Measurements from ENCODE around the gene GBP4.

GBP4 gene

DNA sequence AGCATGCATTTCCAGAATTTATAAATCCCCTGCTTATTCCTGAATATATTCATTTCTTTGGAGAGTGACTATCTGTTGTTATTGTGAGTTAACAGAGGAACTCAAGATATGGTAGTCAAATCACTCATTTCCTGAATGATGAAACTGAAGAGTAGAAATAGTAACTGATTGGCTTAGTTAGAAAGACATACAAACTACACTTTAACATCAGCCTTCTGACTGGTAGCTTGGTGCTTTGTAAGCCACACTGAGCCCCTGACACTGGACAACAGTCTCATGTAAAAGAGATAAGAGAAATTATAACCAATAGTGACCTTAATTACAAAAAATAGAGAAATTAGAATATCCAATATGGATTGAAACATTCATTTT lies 27.7 kb downstream of the GBP4 start:
- no peak for DNase-seq (ENCODE audit: low read depth)

DNA sequence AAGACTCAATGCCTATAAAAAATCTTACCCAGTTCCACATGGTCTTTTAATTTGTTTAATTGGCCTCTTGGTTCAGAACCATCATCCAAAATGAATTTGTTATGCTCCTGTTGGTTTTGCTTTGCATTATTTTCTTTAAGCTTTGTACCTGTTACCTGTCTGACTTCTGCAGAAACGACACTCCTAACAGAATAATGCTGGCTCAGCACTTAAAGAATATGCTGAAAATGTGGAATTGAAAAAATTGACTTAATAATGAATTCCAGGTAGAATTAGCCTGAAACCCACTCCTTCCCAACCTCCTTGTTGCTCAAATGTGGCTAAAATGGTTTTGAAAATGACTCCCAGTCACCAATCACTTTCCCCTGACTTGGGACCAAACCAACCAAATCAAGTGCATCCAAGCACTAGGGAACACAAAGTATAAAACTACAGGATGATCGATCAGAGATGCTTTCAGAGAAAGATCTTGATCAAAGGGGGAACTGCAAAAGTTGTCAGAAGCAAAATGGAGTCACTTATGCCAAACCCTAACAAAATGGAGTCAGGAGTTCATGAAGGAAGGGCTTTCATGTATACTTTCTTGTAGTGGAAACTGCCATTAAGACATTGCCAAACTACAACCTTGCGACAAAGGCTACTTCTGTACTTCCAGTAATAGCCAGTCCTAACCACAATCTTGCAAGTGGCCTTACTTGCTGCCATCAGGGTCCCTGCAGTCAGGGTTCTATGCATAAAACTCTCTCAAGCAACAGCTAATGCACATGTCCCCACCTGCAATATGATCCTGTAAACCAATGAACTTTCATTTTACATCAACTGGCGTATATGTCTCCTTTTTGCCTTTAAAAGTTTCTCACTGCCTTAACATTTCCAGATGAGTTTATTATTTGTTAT lies 28.3 kb downstream of the GBP4 start:
- no peak for DNase-seq (ENCODE audit: low read depth)

DNA sequence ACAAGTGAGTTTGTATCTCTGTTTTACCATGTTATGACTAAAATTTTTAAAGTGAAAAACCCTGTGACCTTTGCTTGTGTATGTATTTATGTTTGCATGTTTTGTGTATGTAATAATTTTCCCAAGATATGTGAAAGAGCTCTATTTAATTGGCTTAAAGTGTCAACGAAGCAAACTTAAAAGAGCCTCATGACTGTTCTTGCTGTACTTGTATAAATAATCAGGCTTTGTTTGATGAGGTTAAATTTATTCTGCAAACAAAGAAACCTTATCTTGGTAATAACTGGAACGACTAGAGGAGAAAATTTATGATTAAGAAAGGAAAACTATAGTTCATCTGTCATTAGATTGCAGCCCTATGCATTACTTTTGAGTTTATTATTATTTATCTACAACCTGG lies 29.6 kb downstream of the GBP4 start:
- DNase-seq (ENCODE audit: low read depth) = no peak

DNA sequence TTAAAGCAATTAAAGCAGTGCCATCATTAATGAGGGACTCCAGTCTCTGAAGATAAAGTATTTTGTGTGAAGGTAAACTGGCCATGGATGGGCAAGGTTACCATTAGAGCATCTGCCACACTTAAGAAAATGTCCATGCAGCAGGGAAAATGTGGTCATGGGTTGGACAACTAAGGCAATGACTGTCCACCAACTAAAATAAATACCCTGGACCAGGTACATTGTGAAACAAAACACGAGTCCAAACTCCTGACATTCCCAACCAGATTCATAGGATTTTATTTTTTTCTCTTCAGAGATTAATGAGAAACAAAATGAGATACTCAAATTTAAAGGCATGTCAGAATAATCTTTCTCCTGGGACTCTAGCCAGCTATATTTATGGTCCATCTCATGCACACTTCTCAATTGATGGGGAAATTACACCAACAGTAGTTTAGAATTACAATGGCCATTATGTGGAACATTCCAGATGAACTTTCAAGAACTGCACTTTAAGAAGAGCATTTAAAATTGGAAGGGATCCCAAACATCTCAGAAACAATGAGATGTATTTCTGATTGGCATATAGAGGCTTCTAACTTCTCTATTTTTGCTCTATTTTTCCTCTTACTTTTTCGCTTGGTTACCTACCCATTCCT lies 31.0 kb downstream of the GBP4 start:
- DNase-seq (ENCODE audit: low read depth) = no peak

DNA sequence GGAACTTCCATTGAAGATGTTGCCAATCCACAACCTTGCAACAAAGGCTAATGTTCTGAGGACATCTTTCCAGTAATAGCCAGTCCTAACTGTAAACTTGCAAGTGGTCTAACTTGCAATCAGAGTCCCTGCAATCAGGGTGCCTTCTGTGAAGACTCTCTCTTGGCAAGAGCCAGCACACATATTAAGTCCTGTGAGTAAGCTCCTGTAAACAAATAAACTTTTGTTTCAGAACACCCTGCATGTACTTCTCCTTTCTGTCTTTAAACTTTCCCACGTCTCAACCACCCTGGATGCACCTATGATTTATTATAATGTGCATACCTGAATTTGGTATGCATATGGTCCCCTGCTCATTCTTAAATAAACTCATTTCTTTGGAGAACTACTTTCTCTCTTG lies 32.0 kb downstream of the GBP4 start:
- no peak for DNase-seq (ENCODE audit: low read depth)

DNA sequence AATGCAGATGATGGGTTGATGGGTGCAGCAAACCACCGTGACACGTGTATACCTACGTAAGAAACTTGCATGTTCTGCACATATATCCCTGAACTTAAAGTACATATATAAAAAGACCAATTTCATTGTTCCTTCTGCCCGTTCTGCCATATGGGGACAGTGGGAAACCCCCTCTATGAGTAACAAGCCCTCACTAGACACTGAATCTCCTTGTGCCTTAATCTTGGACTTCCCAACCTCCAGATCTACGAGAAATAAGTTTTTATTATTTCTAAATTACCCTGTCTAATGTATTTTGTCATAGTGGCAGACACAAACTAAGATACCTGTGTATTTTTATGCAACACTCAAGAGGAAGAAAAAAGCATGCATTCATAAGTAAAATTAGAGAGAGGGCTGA lies 32.9 kb downstream of the GBP4 start:
- no peak for DNase-seq (ENCODE audit: low read depth)

DNA sequence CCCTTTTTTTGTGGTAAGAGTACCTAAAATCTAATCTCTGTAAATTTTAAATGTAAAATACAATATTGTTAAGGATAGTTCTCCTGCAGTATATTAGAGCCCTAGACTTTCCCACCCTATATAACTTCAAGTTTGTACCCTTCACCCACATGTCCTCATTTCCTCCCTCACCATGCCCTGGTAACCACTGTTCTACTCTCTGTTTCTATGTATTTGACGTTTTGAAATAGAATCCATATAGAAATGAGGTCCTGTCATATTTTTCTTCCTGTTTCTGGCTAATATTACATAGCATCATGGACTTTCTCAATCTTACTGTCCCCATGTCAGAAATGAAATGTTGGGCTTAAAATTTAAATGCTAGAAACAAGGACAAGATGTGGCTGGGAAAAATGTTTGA lies 47.7 kb downstream of the GBP4 start:
- DNase-seq (ENCODE audit: low read depth) = no peak

DNA sequence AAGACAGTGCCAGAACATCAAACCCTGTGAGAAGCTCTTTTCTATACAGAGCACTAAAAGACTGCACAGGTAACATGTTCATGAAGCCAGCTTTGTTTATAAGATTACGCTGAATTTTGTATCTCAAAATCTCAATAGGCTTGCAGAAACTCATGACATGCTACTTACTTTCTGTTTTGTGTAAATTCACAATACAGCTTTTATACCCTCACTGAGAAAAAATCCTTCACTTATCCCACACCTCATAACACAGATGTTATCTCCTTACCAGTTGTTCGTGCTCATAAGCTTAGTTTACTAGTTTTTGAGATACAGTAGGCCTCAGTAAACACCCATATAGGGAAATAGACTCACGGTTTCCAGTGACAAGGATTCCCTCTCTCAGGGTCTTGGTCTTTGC lies 48.8 kb downstream of the GBP4 start:
- DNase-seq (ENCODE audit: low read depth) = no peak

DNA sequence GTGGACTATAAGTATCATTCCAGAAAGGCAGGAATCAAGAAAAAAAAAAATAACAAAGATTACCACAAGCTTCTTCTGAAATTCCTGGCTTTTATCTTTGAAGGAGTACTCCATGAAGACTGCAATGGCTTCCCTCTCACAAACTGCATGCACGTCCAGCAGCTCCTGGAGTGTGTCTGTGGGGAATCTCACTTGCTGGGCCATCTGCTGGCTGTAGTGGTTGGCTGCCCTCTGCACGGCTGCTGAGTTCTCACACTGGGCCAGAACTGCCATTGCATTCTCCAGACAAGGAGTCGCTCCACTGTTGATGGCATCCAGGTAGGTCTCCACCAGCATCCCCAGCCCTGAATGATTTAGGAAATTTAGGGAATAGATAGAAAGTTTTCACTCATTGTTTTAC lies 49.5 kb downstream of the GBP4 start:
- no peak for DNase-seq (ENCODE audit: low read depth)

DNA sequence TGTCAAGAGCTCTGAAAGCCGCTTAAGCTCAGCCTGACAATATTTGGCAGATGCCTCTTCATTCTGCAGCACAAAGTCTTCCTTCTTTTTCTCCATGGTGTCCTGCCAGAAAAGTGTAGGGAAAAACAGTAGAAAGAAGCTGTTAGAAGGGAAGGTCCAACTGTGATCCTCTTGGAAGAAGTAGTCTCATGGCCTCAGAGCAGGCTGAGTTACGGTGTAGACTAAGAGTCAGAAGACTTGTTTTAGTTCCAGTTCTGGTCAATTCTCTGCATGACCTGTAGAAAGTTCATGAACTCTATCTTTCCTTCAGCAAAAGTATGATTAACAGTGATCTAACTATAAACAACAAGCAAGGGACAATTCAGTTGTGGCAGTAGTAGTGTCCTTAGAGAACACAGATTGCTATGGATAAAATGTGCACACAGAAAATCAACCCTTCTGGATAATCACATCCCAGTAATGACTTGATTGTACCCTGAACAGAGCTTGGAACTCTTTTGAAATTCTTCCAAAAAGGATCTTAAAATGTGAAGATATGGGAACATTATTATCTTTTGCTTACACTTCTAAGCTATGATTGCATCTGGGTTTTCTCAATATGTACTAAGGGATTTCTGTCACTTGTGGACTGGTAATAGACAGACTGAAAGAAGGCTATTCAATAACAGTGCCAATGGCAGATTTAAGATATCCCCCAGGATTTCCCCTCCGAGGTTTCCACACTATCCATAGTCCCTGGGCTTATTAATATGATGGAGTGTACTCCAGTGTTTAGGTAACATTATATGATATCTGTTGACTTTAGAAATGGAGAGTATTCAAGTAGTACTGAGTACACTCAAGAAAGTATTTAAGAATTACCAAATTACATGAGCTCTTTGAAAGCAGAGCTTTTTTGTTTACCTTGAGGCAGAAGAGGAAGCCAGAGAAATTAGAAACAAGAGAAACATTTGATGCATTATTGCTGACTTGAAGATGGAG lies 50.8 kb downstream of the GBP4 start:
- no peak for DNase-seq (ENCODE audit: low read depth)

DNA sequence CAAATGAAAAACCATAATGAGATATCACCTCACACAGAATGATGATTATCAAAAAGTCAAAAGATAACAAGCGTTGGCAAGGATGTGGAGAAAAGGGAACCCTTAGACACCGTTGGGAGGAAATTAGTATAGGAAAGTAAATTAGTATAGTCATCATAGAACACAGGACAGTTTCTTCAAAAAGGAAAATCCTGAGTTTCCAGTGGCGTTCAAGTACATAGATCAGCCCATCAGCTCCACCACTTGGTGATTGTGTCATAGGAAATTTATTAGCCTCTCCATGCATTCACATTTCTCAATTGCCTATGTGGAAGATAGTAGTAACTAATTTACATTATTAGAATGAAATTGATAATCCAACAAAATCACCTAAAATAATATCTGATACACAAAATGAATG lies 52.0 kb downstream of the GBP4 start:
- DNase-seq (ENCODE audit: low read depth) = no peak

DNA sequence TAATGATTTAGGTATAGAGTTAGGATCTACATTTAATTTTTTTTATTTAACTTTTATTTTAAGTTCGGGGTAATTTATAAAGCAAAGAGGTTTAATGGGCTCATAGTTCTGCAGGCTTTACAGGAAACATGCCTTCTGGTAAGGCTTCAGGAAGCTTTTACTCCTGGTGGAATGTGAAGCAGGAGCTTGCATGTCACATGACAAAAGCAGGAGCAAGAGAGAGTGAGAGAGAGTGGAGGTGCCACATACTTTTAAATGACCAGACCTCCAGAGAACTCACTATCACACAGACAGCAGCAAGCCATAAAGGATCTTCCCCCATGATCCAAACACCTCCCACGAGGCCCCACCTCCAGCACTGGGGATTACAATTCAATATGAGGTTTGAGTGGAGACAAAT lies 55.3 kb downstream of the GBP4 start:
- DNase-seq (ENCODE audit: low read depth) = no peak

DNA sequence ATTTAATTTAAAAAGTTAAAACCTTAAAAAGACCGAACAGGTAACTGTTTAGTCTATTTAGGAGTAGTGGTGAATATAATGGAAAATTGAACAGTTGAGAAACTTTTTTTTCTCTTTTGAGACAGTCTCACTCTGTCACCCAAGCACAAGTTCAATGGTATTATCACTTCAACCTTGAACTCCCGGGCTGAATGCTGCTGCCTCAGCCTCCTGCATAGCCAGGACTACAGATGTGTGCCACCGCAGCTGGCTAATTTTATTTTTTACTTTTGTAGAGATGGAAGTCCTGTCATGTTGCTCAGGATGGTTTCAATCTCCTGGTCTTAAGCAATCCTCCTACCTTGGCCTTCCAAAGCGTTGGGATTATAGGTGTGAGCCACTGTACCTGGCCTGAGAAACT lies 56.6 kb downstream of the GBP4 start:
- DNase-seq (ENCODE audit: low read depth) = no peak

DNA sequence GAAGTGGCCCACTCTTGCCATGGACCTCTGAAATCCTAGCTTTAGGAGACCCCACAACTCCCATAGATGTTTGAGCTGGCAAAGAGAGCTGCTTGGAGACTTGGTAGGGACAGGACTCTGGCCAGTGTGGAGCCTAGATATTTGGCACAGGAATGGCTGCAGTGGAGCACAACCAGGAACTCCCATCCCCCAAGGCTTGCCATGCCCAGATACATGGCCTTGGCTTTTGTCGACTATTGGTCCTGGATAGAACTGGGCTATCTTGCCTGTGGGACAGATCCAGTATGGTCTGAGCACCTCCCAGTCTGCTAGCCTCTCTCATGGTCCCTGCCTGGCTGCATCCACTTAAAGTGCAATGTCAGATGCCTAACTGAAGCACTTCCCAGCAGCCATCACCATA lies 65.0 kb downstream of the GBP4 start:
- no peak for DNase-seq (ENCODE audit: low read depth)
